ENCODE data around the gene BMAL2.

Gene BMAL2

DNA sequence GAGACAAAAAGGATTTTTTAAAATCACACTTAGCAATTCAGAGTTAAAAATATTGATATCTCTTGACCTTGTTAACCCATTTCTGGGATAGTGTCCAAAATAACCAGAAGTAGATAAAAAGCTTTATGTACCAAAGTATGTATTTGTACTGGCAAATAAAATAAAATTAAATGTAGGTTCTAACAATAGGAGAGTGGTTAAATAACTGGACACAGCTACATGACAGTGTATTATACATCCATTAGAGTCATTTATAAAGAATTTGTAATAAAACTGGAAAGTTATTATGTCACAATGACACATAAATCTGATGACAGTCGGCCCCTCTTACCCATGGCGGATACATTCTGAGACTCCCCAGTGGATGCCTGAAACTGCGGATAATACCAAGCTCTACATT, 34.0 kb downstream of the BMAL2 start:
- no peak for FAIRE-seq
- TF ChIP-seq POLR2AphosphoS5 (IDR thresholded peaks at IDR 0.05; ENCODE audit: low read depth, low read length) (no peak), POLR2A (IDR thresholded peaks at IDR 0.05; ENCODE audit: low read depth, low read length) (no peak), TAF1 (IDR thresholded peaks at IDR 0.05; ENCODE audit: borderline replicate concordance, low read depth, low read length) (no peak)
- DNase-seq (ENCODE audit: insufficient read length): no peak

DNA sequence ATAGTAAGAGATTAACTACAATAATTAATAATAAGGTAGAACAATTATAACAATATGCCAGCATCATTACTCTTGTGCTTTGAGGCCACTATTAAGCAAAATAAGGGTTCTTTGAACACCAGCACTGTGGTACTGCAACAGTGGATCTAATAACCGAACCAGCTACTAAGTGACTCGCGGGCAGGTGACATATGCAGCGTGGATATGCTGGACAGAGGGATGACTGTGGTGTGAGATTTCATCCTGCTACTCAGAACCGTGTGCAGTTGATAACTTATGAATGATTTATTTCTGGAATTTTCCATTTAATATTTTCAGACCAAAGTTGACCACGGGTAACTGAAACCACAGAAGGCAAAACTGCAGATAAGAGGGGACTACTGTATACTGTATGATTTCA, 34.4 kb downstream of the BMAL2 start:
- DNase-seq (ENCODE audit: insufficient read length) (no peak), FAIRE-seq (no peak)
- TF ChIP-seq POLR2AphosphoS5 (IDR thresholded peaks at IDR 0.05; ENCODE audit: low read depth, low read length): no peak
- TF ChIP-seq POLR2A (IDR thresholded peaks at IDR 0.05; ENCODE audit: low read depth, low read length): no peak
- no peak for TF ChIP-seq TAF1 (IDR thresholded peaks at IDR 0.05; ENCODE audit: borderline replicate concordance, low read depth, low read length)

DNA sequence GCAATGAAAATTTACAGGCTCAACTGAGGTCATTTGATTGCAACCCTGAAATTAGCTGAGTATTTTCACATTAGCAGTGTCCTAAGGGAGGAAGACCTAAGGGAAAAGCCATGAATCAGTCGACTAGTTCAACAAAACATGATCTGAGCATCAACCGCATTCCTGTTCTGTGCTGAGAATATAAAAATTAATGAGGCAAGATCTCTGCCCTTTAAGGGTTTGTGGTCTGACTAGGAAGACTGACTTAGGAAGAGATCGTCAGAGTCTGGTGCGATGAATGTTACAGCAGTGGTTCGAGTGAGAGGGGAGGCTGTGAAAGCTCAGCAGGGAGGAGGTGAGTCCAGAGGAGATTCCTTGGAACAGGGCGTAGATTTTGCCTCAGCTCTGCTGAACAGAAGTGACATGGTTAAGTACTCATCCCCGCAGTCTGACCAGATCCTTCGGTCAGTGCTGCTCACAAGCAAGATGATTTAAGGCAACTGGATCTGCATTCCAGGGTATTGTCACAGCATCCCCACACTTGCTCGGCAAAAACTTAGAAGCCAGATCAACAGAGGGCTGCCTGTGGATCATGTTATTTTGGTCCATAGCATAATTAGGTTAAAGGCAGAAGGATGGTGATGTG, 49.6 kb downstream of the BMAL2 start:
- TF ChIP-seq POLR2A (IDR thresholded peaks at IDR 0.05; ENCODE audit: low read depth, low read length) (no peak), TAF1 (IDR thresholded peaks at IDR 0.05; ENCODE audit: borderline replicate concordance, low read depth, low read length) (no peak), POLR2AphosphoS5 (IDR thresholded peaks at IDR 0.05; ENCODE audit: low read depth, low read length) (no peak)
- DNase-seq (ENCODE audit: insufficient read length): no peak
- no peak for FAIRE-seq

Measured in GM12892 (cell line).